ENCODE data around the gene LYSMD2. TPM values are rescaled to one million over a fixed set of nuclear protein-coding genes. Genes with fewer than 3 reads are reported as not detected.

Gene LYSMD2
- total and polyA plus RNA-seq, 9 of the 15 experiments (the other 6 are each of a cell fraction or from before 2014, with no cell fraction given), result 4.3 to 30.3 (median 9.8) TPM

DNA sequence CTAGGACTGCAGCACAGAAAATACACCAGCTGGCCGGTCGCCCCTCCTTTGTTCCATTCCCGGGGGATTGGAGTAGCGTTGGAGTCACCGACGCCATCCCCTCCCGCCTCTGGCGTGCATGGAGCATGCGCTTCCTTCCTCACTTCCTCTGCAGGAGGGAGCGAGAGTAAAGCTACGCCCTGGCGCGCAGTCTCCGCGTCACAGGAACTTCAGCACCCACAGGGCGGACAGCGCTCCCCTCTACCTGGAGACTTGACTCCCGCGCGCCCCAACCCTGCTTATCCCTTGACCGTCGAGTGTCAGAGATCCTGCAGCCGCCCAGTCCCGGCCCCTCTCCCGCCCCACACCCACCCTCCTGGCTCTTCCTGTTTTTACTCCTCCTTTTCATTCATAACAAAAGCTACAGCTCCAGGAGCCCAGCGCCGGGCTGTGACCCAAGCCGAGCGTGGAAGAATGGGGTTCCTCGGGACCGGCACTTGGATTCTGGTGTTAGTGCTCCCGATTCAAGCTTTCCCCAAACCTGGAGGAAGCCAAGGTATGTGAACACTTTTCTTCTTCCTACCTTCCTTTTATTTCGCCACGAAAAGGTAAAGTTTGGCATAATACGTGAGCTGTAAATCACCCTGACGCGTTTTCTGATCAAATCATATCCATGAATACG lies 56.0 kb downstream of the LYSMD2 start, which contains the start of gene SCG3 (continued):
- TF ChIP-seq ZNF134 (CRISPR knock-in tag; conservative IDR thresholded peaks at IDR 0.05), result peak; percentile 68; the same call in 1 of the 2 replicates
- peak; percentile 73; the same call in 1 of the 2 replicates for TF ChIP-seq ZNF431 (CRISPR knock-in tag; IDR thresholded peaks at IDR 0.05)
- peak; percentile 13; the same call in 1 of the 2 replicates for TF ChIP-seq STAT5A (IDR thresholded peaks at IDR 0.05; ENCODE audit: borderline replicate concordance, low read length)
- TF ChIP-seq ZNF668 (CRISPR knock-in tag; IDR thresholded peaks at IDR 0.05), result peak; percentile 49; the same call in 1 of the 2 replicates
- TF ChIP-seq KDM1A (IDR thresholded peaks at IDR 0.05), result peak; percentile 21 to 29; a peak in 1 of 4 replicates

DNA sequence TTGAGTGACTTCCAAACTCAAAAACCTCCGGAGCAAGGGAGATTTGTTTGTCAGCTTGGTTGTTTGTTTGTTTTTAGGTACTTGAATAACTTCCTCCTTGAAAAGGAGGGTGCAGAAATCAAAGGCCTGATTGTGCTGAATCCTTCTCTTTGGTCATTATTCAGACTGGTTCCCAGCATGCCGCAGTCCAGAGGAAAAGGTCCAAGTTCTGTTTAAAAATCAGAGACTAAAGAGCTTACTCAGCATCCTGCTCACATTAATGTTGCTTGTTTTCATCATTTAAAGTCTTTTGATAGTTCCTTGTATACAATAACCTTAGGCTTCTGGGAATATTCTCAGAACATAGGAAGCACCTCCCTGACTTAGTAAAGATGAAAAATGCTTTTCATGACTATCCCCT lies 57.1 kb downstream of the LYSMD2 start:
- intact Hi-C loops (cut with micrococcal nuclease), result no loop called here
- 0 out of 2 replicates have a peak, but pooled peaks have one; percentile 33 for TF ChIP-seq ZNF316 (IDR thresholded peaks at IDR 0.05)
- TF ChIP-seq BRF1 (IDR thresholded peaks at IDR 0.05; ENCODE audit: borderline replicate concordance, extremely low read depth, insufficient read length), result no peak

More for the DNA sequence above, 57.1 kb downstream of the LYSMD2 start:
- Histone ChIP-seq H3K27ac (ENCODE audit: extremely low read depth, low read depth, low read length) (no peak overlapping the region), H4K20me1 (replicated peaks; ENCODE audit: control insufficient read depth, insufficient read depth, low read length) (no peaks in the 10 kb centered on the region), H3K27me3 (ENCODE audit: control insufficient read depth in 2 of 2, insufficient read depth in 2 of 2, low read length in 2 of 2) (no peaks in the 10 kb centered on the region), H2AFZ (ENCODE audit: low read depth, low read length) (peak overlapping the region; percentile 23; the same call in 1 of the 2 replicates), H3K9me1 (ENCODE audit: control insufficient read depth, insufficient read depth, low read length) (no peaks in the 10 kb centered on the region), H3K4me2 (ENCODE audit: insufficient read depth, low read length) (no peak overlapping the region), H3K36me3 (ENCODE audit: control insufficient read depth, insufficient read depth, low read length) (peaks cover 2% of the 10 kb centered on the region; the same call in 1 of the 3 replicates), H3K9ac (ENCODE audit: insufficient read depth in 1 of 2, low read depth in 2 of 2, low read length in 2 of 2) (no peak overlapping the region), H3K9me3 (replicated peaks; ENCODE audit: control insufficient read depth, insufficient read depth, low read depth, low read length) (no peaks in the 10 kb centered on the region), H3K4me1 (replicated peaks in 1 of 2; ENCODE audit: control insufficient read depth in 2 of 2, insufficient read depth in 2 of 2, low read length in 2 of 2) (peaks cover 3 to 5% of the 10 kb centered on the region in 2 experiments; a peak in 2 of 5 replicates), H3K79me2 (ENCODE audit: control insufficient read depth, insufficient read depth, low read length) (no peaks in the 10 kb centered on the region; the same call in 2 of the 3 replicates), H3K4me3 (no peak overlapping the region)
- in situ Hi-C loops (cut with MboI), result no loop called here
- FAIRE-seq, result no peak
- no peak for ATAC-seq
- no TSS peak for BruUV-seq (replicated peaks)
- POLR2A ChIA-PET, result no interaction called here
- 25% methylated on average over 2 of the region's 2 CpGs for WGBS (ENCODE audit: insufficient coverage, low coverage, missing lambda C conversion rate)
- DNase-seq (ENCODE audit: extremely low read depth in 1 of 4, low spot score in 3 of 4), result no peak
- CTCF ChIA-PET (ENCODE audit: low intra/inter-chr PET ratio), result no interaction called here

Measured in K562 (cell line).